H1 (cell line): ENCODE measurements around the gene SGSH. TPM values are rescaled to one million over a fixed set of nuclear protein-coding genes. Genes with fewer than 3 reads are reported as not detected.

Experiments used
- CTCF ChIA-PET: fragments of 300-600 bp; sonication (Branson Sonifier 250); formaldehyde crosslinking; loops from one replicate; lab custom pipeline; 2021; ENCODE audit not compliant: partially characterized antibody; lab: Charles Lee
- POLR2A ChIA-PET: fragments of 300-600 bp; sonication (Branson Sonifier 250); formaldehyde crosslinking; loops from one replicate; lab custom pipeline; 2021; ENCODE audit warnings: inconsistent platforms; ENCODE audit not compliant: partially characterized antibody; lab: Charles Lee
- DNase-seq, 2 experiments: peaks; one replicate each; pipeline versions ENCODE4 v3.0.0 to v3.0.0-alpha.2; 2010 to 2022; ENCODE audit warnings: low spot score in 2 of 2, low read depth in 1 of 2, mixed read lengths in 1 of 2
- FAIRE-seq: peaks from 2 replicates; lab custom pipeline; 2011; peaks lifted over from hg19 to GRCh38; lab: Jason Lieb, UNC
- H2AFZ ChIP-seq: 2 replicates; pipeline ENCODE4 v1.8.1; 2012; ENCODE audit warnings: low read length, inconsistent platforms
- H2AK5ac ChIP-seq: 2 replicates; pipeline ENCODE4 v1.6.1; 2013; ENCODE audit warnings: low read depth, low read length
- H2BK120ac ChIP-seq: replicated peaks from 2 replicates; pipeline ENCODE3; 2013; ENCODE audit warnings: low read depth, low read length, inconsistent platforms
- H2BK12ac ChIP-seq: 2 replicates; pipeline ENCODE4 v1.6.1; 2013; ENCODE audit warnings: low read depth, low read length
- H2BK15ac ChIP-seq: 2 replicates; pipeline ENCODE4 v1.6.1; 2013; ENCODE audit warnings: low read length
- H2BK20ac ChIP-seq: 2 replicates; pipeline ENCODE4 v1.6.1; 2013; ENCODE audit warnings: low read length
- H2BK5ac ChIP-seq: 2 replicates; pipeline ENCODE4 v1.6.1; 2013; ENCODE audit warnings: low read depth, low read length
- H3K14ac ChIP-seq: 2 replicates; pipeline ENCODE4 v1.6.1; 2013; ENCODE audit warnings: inconsistent platforms; ENCODE audit not compliant: insufficient read length
- H3K18ac ChIP-seq: 2 replicates; pipeline ENCODE4 v1.6.1; 2013; ENCODE audit warnings: low read length; ENCODE audit errors: extremely low read depth
- H3K23ac ChIP-seq: 2 replicates; pipeline ENCODE4 v1.6.1; 2013; ENCODE audit warnings: inconsistent platforms; ENCODE audit not compliant: insufficient read length
- H3K23me2 ChIP-seq: 2 replicates; pipeline ENCODE4 v1.6.1; 2013; ENCODE audit warnings: low read depth, low read length
- H3K27ac ChIP-seq: 2 replicates; pipeline ENCODE4 v1.6.1; 2011; ENCODE audit warnings: low read depth, low read length, inconsistent platforms
- H3K27me3 ChIP-seq, 4 experiments: replicated peaks in 1 of 4; 1 replicate in 1 of 4; 2 replicates in 3 of 4; pipeline versions ENCODE4 v1.6.1 to v1.8.1; 2011 to 2013; ENCODE audit warnings: low read length in 3 of 4, mild to moderate bottlenecking in 3 of 4, inconsistent platforms in 2 of 4, mixed read lengths in 2 of 4, moderate library complexity in 1 of 4; ENCODE audit not compliant: control insufficient read depth in 3 of 4, insufficient read depth in 3 of 4; ENCODE audit errors: extremely low read depth in 1 of 4
- H3K36me3 ChIP-seq, 4 experiments: 2 replicates each; pipeline versions ENCODE4 v1.6.1 to v1.8.1; 2011 to 2013; ENCODE audit warnings: mild to moderate bottlenecking in 4 of 4, low read length in 3 of 4, moderate library complexity in 2 of 4, control low read depth in 1 of 4, inconsistent platforms in 1 of 4; ENCODE audit not compliant: insufficient read depth in 4 of 4, control insufficient read depth in 2 of 4
- H3K4ac ChIP-seq: replicated peaks from 2 replicates; pipeline ENCODE3; 2013; ENCODE audit warnings: low read length, low read depth, mixed read lengths, inconsistent platforms; ENCODE audit not compliant: insufficient read length
- H3K4me1 ChIP-seq, 4 experiments: replicated peaks in 1 of 4; 1 replicate in 1 of 4; 2 replicates in 3 of 4; pipeline versions ENCODE4 v1.6.1 to v1.8.1; 2011 to 2013; ENCODE audit warnings: low read length in 3 of 4, inconsistent platforms in 2 of 4, mixed read lengths in 1 of 4; ENCODE audit not compliant: insufficient read depth in 4 of 4, control insufficient read depth in 3 of 4
- H3K4me2 ChIP-seq, 2 experiments: 2 replicates each; pipeline versions ENCODE4 v1.6.1 to v1.8.1; 2011 to 2013; ENCODE audit warnings: low read depth in 2 of 2, low read length in 2 of 2, control low read depth in 1 of 2, inconsistent platforms in 1 of 2, mild to moderate bottlenecking in 1 of 2; ENCODE audit not compliant: insufficient read depth in 1 of 2
- H3K4me3 ChIP-seq, 4 experiments: fragments of 200-600, 300-600 bp in 1 of 4; sonication (generic), shearing (Covaris generic), sonication (Bioruptor Twin) in 1 of 4; 2 replicates each; pipeline versions ENCODE4 v1.5.1 to v1.8.1; 2011 to 2016; ENCODE audit warnings: low read length in 4 of 4, low read depth in 3 of 4, control low read depth in 2 of 4, inconsistent platforms in 2 of 4, mild to moderate bottlenecking in 2 of 4, mixed read lengths in 1 of 4, moderate library complexity in 1 of 4; ENCODE audit not compliant: insufficient read depth in 2 of 4; ENCODE audit errors: extremely low read depth in 1 of 4
- H3K56ac ChIP-seq: replicated peaks from 2 replicates; pipeline ENCODE3; 2013; ENCODE audit warnings: low read depth, mild to moderate bottlenecking, mixed read lengths, low read length, inconsistent platforms; ENCODE audit not compliant: insufficient read length
- H3K79me1 ChIP-seq: 2 replicates; pipeline ENCODE4 v1.6.1; 2013; ENCODE audit warnings: low read depth, low read length, control low read depth
- H3K79me2 ChIP-seq, 2 experiments: 2 replicates each; pipeline versions ENCODE4 v1.6.1 to v1.8.1; 2012 to 2013; ENCODE audit warnings: low read length in 2 of 2, mild to moderate bottlenecking in 2 of 2, inconsistent platforms in 1 of 2; ENCODE audit not compliant: insufficient read depth in 2 of 2, control insufficient read depth in 1 of 2
- H3K9ac ChIP-seq, 4 experiments: replicated peaks in 1 of 4; 1 replicate in 1 of 4; 2 replicates in 3 of 4; pipeline versions ENCODE4 v1.6.1 to v1.8.1; 2011 to 2013; ENCODE audit warnings: low read depth in 3 of 4, low read length in 3 of 4, control low read depth in 2 of 4, mild to moderate bottlenecking in 2 of 4, moderate library complexity in 2 of 4, inconsistent platforms in 1 of 4; ENCODE audit errors: extremely low read depth in 1 of 4
- H3K9me3 ChIP-seq, 2 experiments: 2 replicates each; pipeline versions ENCODE4 v1.6.1 to v1.8.1; 2012 to 2013; ENCODE audit warnings: mild to moderate bottlenecking in 2 of 2, moderate library complexity in 2 of 2, control low read depth in 1 of 2, inconsistent platforms in 1 of 2, low read depth in 1 of 2, low read length in 1 of 2, mixed read lengths in 1 of 2; ENCODE audit not compliant: insufficient read depth in 2 of 2
- H4K20me1 ChIP-seq, 2 experiments: replicated peaks in 1 of 2; 2 replicates each; pipeline versions ENCODE3 to v1.8.1; 2011 to 2013; ENCODE audit warnings: inconsistent platforms in 2 of 2, low read length in 2 of 2, mild to moderate bottlenecking in 1 of 2; ENCODE audit not compliant: insufficient read depth in 2 of 2, control insufficient read depth in 1 of 2
- H4K5ac ChIP-seq: 2 replicates; pipeline ENCODE4 v1.6.1; 2013; ENCODE audit warnings: low read length, low read depth, mixed read lengths, inconsistent platforms; ENCODE audit not compliant: insufficient read length
- H4K8ac ChIP-seq: 2 replicates; pipeline ENCODE4 v1.8.0; 2013; ENCODE audit warnings: mild to moderate bottlenecking, moderate library complexity, low read length, inconsistent platforms; ENCODE audit not compliant: insufficient read depth; ENCODE audit errors: extremely low read depth
- H4K91ac ChIP-seq: replicated peaks from 2 replicates; pipeline ENCODE3; 2013; ENCODE audit warnings: low read length, mixed read lengths, inconsistent platforms; ENCODE audit not compliant: insufficient read length
- TBP ChIP-seq: IDR thresholded peaks from 2 replicates; pipeline ENCODE4 v1.6.1; 2011; ENCODE audit warnings: low read depth, low read length, improper control_type of control experiment
- WGBS, 2 experiments: shearing (Covaris generic) in 1 of 2; methylation state at CpG; one replicate each; pipeline versions ENCODE4 v1.1.6 to v1.1.7; 2013 to 2015; ENCODE audit warnings: low lambda C conversion rate in 2 of 2, mixed read lengths in 2 of 2, inconsistent platforms in 1 of 2, low coverage in 1 of 2, missing lambda C conversion rate in 1 of 2; ENCODE audit not compliant: insufficient replicate concordance in 2 of 2, insufficient coverage in 1 of 2, insufficient read length in 1 of 2; ENCODE audit errors: extremely low coverage in 1 of 2, missing lambda C conversion rate in 1 of 2; 5-methylcytosine and 5-hydroxymethylcytosine counted together
- polyA plus RNA-seq, 7 experiments: library from polyadenylated mRNA; depleted of rRNA in 3 of 7; stranded (reverse) in 5 of 7; unstranded in 2 of 7; fragments of >200 nt in 5 of 7; fragments of 200-250 nt in 2 of 7; gene quantifications; 1 replicate in 5 of 7; 2 replicates in 1 of 7; 4 replicates in 1 of 7; pipeline versions ENCODE4 v1.2.1 to v1.2.3, GENCODE V29; 2011 to 2013; ENCODE audit warnings: missing spikeins in 2 of 7, mixed read lengths in 2 of 7
- total RNA-seq: library from RNA; stranded (reverse); fragmentation: NEBNext Ultra II Directional; extraction: Animal tissue kit (Norgen Biotek cat#: 25700); gene quantifications from 2 replicates; pipeline ENCODE4 v1.2.1, GENCODE V29; 2021
- TF ChIP-seq, protein P1 (sequence below): IDR thresholded peaks from 2 replicates; pipeline ENCODE4 v1.6.1; 2011; ENCODE audit warnings: low read depth, mild to moderate bottlenecking, low read length; ENCODE audit not compliant: insufficient read depth

Gene SGSH
- total and polyA plus RNA-seq, 2 of the 8 experiments (the other 6 are each of a cell fraction or from before 2014, with no cell fraction given), result 18.0 to 19.6 TPM

DNA sequence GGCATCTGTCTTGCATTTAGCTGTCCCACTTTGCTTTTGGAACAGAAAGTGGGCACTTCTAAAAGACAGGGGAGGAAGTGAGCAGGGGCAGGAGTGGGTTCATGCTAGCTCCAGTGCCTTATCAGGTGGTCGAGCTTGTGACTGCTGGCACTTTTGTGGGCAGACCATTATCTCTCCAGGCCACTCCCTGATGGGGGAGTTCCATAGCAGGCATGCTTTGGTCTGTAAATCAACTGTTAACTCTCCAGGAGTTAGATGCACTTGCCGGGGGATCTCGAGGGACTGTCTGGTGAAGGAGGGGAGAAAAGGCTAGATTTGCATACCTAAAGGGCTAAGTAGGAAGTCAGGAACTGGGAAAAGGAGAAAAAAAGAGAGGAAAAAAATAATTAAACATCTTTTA is 59.6 kb downstream of the SGSH start:
- POLR2A ChIA-PET, result interaction anchor here (3.0 kb wide), 1 partner anchor 12 kb away, joined by 17 read pairs; the partner anchor contains the start of gene EIF4A3
- no peak overlapping the region for H4K91ac ChIP-seq
- H3K9me3 ChIP-seq, result peaks cover 14 to 20% of the 10 kb centered on the region in 2 experiments; a peak in 3 of 4 replicates
- H2BK15ac ChIP-seq, result no peak overlapping the region
- TF ChIP-seq, protein P1, sequence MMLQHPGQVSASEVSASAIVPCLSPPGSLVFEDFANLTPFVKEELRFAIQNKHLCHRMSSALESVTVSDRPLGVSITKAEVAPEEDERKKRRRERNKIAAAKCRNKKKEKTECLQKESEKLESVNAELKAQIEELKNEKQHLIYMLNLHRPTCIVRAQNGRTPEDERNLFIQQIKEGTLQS, result no peak
- TF ChIP-seq TBP, result 0 out of 2 replicates have a peak, but pooled peaks have one; percentile 10
- no peaks in the 10 kb centered on the region for H3K36me3 ChIP-seq
- H3K9ac ChIP-seq, result no peak overlapping the region; a peak in 1 of 7 replicates
- no peaks in the 10 kb centered on the region for H3K79me2 ChIP-seq
- no peaks in the 10 kb centered on the region; a peak in 1 of 7 replicates for H3K27me3 ChIP-seq
- H3K18ac ChIP-seq, result 0 out of 2 replicates have a peak overlapping the region, but pooled peaks have one; percentile 10
- H3K4me1 ChIP-seq, result peaks cover 5 to 13% (median 7%) of the 10 kb centered on the region in 4 experiments
- H2AK5ac ChIP-seq, result no peak overlapping the region
- H4K5ac ChIP-seq, result no peak overlapping the region
- no peak overlapping the region for H2BK120ac ChIP-seq
- H3K4ac ChIP-seq, result no peak overlapping the region
- peak overlapping the region in 1 of 4 experiments; percentile 42; a peak in 2 of 8 replicates for H3K4me3 ChIP-seq
- H3K56ac ChIP-seq, result no peak overlapping the region
- no peak for DNase-seq
- H2BK12ac ChIP-seq, result no peak overlapping the region
- H3K23ac ChIP-seq, result no peak overlapping the region
- no peaks in the 10 kb centered on the region for H3K23me2 ChIP-seq
- CTCF ChIA-PET, result interaction anchor here (0.5 to 1.1 kb wide), 2 partner anchors 35 to 236 kb away, joined by 3 read pairs; no protein-coding TSS in a partner anchor
- no peaks in the 10 kb centered on the region for H4K20me1 ChIP-seq
- no peak overlapping the region for H3K27ac ChIP-seq
- H3K4me2 ChIP-seq, result peak overlapping the region; percentile 59 to 62
- no peak overlapping the region for H2AFZ ChIP-seq
- H2BK5ac ChIP-seq, result no peak overlapping the region
- WGBS, 2 experiments, result 11% methylated on average over 3 of the region's 3 CpGs; no CpG with 5 or more reads in 1 of the 2 experiments
- no peak overlapping the region for H3K14ac ChIP-seq
- H2BK20ac ChIP-seq, result no peak overlapping the region
- H4K8ac ChIP-seq, result no peak overlapping the region
- no peaks in the 10 kb centered on the region for H3K79me1 ChIP-seq
- peak; percentile 78 for FAIRE-seq
